ENCODE results near the gene XPOT. TPM values are rescaled to one million over a fixed set of nuclear protein-coding genes. Genes with fewer than 3 reads are reported as not detected.

Gene XPOT
- total and polyA plus RNA-seq, 2 experiments from 2014 or later = 120 to 154 TPM

GRCh38 chr12:64400041-64400440 lies 4.2 kb upstream of the XPOT start:
- peaks cover 1% of the 10 kb centered on the region for H3K79me2 ChIP-seq (ENCODE audit: insufficient read depth)
- in situ Hi-C loops (cut with MboI) = no loop called here
- peak; percentile 45 for DNase-seq
- H2AFZ ChIP-seq = peak overlapping the region; percentile 76
- no peak overlapping the region for H3K4me2 ChIP-seq (ENCODE audit: unreplicated experiment)
- no peaks in the 10 kb centered on the region for H4K20me1 ChIP-seq (ENCODE audit: insufficient read depth)
- H3K27me3 ChIP-seq (replicated peaks; ENCODE audit: insufficient read depth) = no peaks in the 10 kb centered on the region
- H3K4me1 ChIP-seq (ENCODE audit: insufficient read depth) = peaks cover 6% of the 10 kb centered on the region; the same call in 1 of the 2 replicates
- H3K9me3 ChIP-seq (ENCODE audit: low read depth) = no peaks in the 10 kb centered on the region
- TF ChIP-seq EZH2 (IDR thresholded peaks at IDR 0.05; ENCODE audit: insufficient read depth, poor library complexity, severe bottlenecking) (no peak), EZH2phosphoT487 (IDR thresholded peaks at IDR 0.05; ENCODE audit: insufficient read depth, low read depth) (no peak)
- H3K4me3 ChIP-seq = peak overlapping the region; percentile 30; the same call in 1 of the 2 replicates
- no peaks in the 10 kb centered on the region for H3K9me2 ChIP-seq (ENCODE audit: insufficient read depth)
- WGBS, 2 experiments (ENCODE audit: low coverage in 1 of 2, low lambda C conversion rate in 2 of 2, missing lambda C conversion rate in 2 of 2) = 51 to 65% methylated on average over 4 of the region's 4 CpGs
- H3K9ac ChIP-seq = peak overlapping the region; percentile 26; the same call in 1 of the 2 replicates
- peaks cover 11% of the 10 kb centered on the region for H3F3A ChIP-seq (ENCODE audit: insufficient read depth)
- H3K36me3 ChIP-seq (ENCODE audit: low read depth) = no peaks in the 10 kb centered on the region
- peak overlapping the region; percentile 33 for H3K27ac ChIP-seq

- WGBS, 2 experiments (ENCODE audit: low coverage in 1 of 2, low lambda C conversion rate in 2 of 2, missing lambda C conversion rate in 2 of 2) = 88 to 89% methylated on average over 5 of the region's 5 CpGs
- in situ Hi-C loops (cut with MboI) = no loop called here
Measured at GRCh38 chr12:64402181-64402580, 2.0 kb upstream of the XPOT start.

GRCh38 chr12:64404470-64405256 lies 471 bp downstream of the XPOT start:
- Histone ChIP-seq H3K9ac (peak overlapping the region; percentile 100), H3K9me2 (ENCODE audit: insufficient read depth) (no peaks in the 10 kb centered on the region), H4K20me1 (ENCODE audit: insufficient read depth) (peaks cover under 1% of the 10 kb centered on the region; the same call in 1 of the 2 replicates), H3F3A (ENCODE audit: insufficient read depth) (peaks cover 34% of the 10 kb centered on the region), H3K27me3 (replicated peaks; ENCODE audit: insufficient read depth) (no peaks in the 10 kb centered on the region), H3K4me1 (ENCODE audit: insufficient read depth) (peaks cover 37% of the 10 kb centered on the region), H3K79me2 (ENCODE audit: insufficient read depth) (peaks cover 47% of the 10 kb centered on the region), H3K9me3 (ENCODE audit: low read depth) (no peaks in the 10 kb centered on the region), H3K27ac (peak overlapping the region; percentile 100), H2AFZ (peak overlapping the region; percentile 23), H3K36me3 (ENCODE audit: low read depth) (peaks cover under 1% of the 10 kb centered on the region; the same call in 1 of the 2 replicates), H3K4me3 (peak overlapping the region; percentile 95), H3K4me2 (ENCODE audit: unreplicated experiment) (peak overlapping the region; percentile 79)
- no peak for TF ChIP-seq EZH2 (IDR thresholded peaks at IDR 0.05; ENCODE audit: insufficient read depth, poor library complexity, severe bottlenecking)
- TF ChIP-seq EZH2phosphoT487 (IDR thresholded peaks at IDR 0.05; ENCODE audit: insufficient read depth, low read depth) = no peak
- DNase-seq = peak; percentile 91
- in situ Hi-C loops (cut with MboI) = no loop called here
- WGBS, 2 experiments (ENCODE audit: low coverage in 1 of 2, low lambda C conversion rate in 2 of 2, missing lambda C conversion rate in 2 of 2) = 1% methylated on average over 54 to 78 of the region's 78 CpGs

More at GRCh38 chr12:64402181-64402580, 2.0 kb upstream of the XPOT start:
- TF ChIP-seq EZH2 (IDR thresholded peaks at IDR 0.05; ENCODE audit: insufficient read depth, poor library complexity, severe bottlenecking) (no peak), EZH2phosphoT487 (IDR thresholded peaks at IDR 0.05; ENCODE audit: insufficient read depth, low read depth) (no peak)
- Histone ChIP-seq H3K9me3 (ENCODE audit: low read depth) (no peaks in the 10 kb centered on the region), H4K20me1 (ENCODE audit: insufficient read depth) (no peaks in the 10 kb centered on the region), H3K4me1 (ENCODE audit: insufficient read depth) (peaks cover 16% of the 10 kb centered on the region; the same call in 1 of the 2 replicates), H3K36me3 (ENCODE audit: low read depth) (no peaks in the 10 kb centered on the region), H3K27me3 (replicated peaks; ENCODE audit: insufficient read depth) (no peaks in the 10 kb centered on the region), H3F3A (ENCODE audit: insufficient read depth) (peaks cover 31% of the 10 kb centered on the region), H3K9me2 (ENCODE audit: insufficient read depth) (no peaks in the 10 kb centered on the region), H3K27ac (no peak overlapping the region), H3K4me2 (ENCODE audit: unreplicated experiment) (no peak overlapping the region), H3K9ac (no peak overlapping the region), H2AFZ (no peak overlapping the region), H3K4me3 (no peak overlapping the region), H3K79me2 (ENCODE audit: insufficient read depth) (peaks cover 23% of the 10 kb centered on the region)
- DNase-seq = no peak

GRCh38 chr12:64407342-64408223 lies 3.4 kb downstream of the XPOT start:
- H3F3A ChIP-seq (ENCODE audit: insufficient read depth) = peaks cover 47% of the 10 kb centered on the region
- H3K9me2 ChIP-seq (ENCODE audit: insufficient read depth) = no peaks in the 10 kb centered on the region
- TF ChIP-seq EZH2 (IDR thresholded peaks at IDR 0.05; ENCODE audit: insufficient read depth, poor library complexity, severe bottlenecking) = no peak
- no peak for TF ChIP-seq EZH2phosphoT487 (IDR thresholded peaks at IDR 0.05; ENCODE audit: insufficient read depth, low read depth)
- peaks cover 29% of the 10 kb centered on the region for H3K36me3 ChIP-seq (ENCODE audit: low read depth)
- H2AFZ ChIP-seq = no peak overlapping the region
- no peaks in the 10 kb centered on the region for H3K27me3 ChIP-seq (replicated peaks; ENCODE audit: insufficient read depth)
- H3K4me2 ChIP-seq (ENCODE audit: unreplicated experiment) = peak overlapping the region; percentile 79
- H3K4me1 ChIP-seq (ENCODE audit: insufficient read depth) = peaks cover 39% of the 10 kb centered on the region
- peaks cover 77% of the 10 kb centered on the region for H3K79me2 ChIP-seq (ENCODE audit: insufficient read depth)
- no peak for DNase-seq
- no peak overlapping the region for H3K9ac ChIP-seq
- in situ Hi-C loops (cut with MboI) = no loop called here
- 0 out of 2 replicates have a peak overlapping the region, but pooled peaks have one; percentile 0 for H3K27ac ChIP-seq
- H3K9me3 ChIP-seq (ENCODE audit: low read depth) = no peaks in the 10 kb centered on the region
- H3K4me3 ChIP-seq = 0 out of 2 replicates have a peak overlapping the region, but pooled peaks have one; percentile 95
- WGBS, 2 experiments (ENCODE audit: low coverage in 1 of 2, low lambda C conversion rate in 2 of 2, missing lambda C conversion rate in 2 of 2) = 89 to 93% methylated on average over 9 of the region's 9 CpGs
- H4K20me1 ChIP-seq (ENCODE audit: insufficient read depth) = peaks cover 3% of the 10 kb centered on the region; the same call in 1 of the 2 replicates
